Measurements from ENCODE around the gene OTUD7B. TPM values are rescaled to one million over a fixed set of nuclear protein-coding genes. Genes with fewer than 3 reads are reported as not detected.
A peak's percentile ranks its signal among the peaks of the same experiment; 100 is the strongest.
"Not testable (repeated sequence)": the region's sequence is repeated elsewhere in the genome, so short reads cannot be mapped to it uniquely, and the experiment has no call there.

The OTUD7B gene
- total RNA-seq, 1 donor from 2014 or later, result 34.3 TPM

DNA sequence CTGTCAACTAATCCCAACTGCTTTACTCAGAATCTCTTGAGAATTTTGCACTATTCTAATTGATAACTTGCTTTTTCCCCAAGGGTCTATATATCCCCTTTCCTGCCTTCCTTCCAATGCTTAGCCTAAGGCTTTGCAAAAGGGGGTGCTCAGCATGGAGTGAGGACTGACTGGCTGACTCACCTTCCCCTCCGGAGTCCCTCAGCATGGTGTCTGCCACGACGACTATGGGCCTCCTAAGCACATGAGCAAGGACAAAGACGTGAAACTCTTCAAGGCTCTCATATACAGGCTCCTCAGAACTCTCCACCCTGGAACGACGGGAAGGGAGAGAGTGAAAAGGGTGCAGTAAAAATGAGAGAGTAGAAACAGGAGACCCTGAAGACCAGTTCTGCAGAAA is 60.6 kb downstream of the OTUD7B start:
- no peak for DNase-seq (ENCODE audit: low spot score)

DNA sequence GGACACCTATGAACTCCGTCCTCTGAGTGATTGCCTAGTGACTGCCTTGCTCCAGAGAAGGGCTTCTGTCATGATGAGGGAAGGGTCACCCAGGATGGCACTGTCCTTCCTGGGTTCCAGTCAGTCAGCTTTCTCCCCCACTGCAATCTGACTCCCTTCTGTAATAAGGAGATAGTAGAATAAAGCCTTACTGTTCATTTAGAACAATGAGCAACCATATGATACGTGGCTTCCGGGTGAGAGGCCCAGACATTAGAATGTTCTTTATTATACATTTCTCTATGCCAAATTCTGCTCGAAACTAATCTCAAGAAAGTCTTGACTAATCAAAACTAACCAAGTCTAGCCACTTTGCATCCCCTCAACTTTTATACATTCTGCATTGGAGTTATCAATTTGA is 65.3 kb downstream of the OTUD7B start:
- DNase-seq (ENCODE audit: low spot score), result no peak

DNA sequence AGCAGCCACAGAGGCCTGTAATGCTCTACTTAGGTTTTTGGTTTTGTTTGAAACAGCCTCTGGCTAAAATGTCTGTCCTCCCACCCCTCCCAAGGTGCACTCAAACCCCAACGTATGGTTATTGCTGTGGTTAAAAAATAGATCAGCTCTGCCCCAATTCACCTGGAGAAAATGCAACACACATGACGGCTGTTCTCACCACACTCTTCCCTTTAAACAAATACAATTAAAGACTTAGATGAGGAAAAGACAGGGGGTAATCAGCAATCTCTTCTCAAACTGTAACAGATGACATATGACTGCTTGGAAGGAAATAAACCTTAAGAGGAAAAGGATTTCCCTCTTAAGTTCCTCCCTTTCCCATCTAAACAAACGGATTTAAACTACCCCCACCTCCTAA is 67.6 kb downstream of the OTUD7B start:
- no peak for DNase-seq (ENCODE audit: low spot score)

GRCh38 chr1:149942207-149942606 is 68.3 kb downstream of the OTUD7B start:
- no peak for DNase-seq (ENCODE audit: low spot score)

DNA sequence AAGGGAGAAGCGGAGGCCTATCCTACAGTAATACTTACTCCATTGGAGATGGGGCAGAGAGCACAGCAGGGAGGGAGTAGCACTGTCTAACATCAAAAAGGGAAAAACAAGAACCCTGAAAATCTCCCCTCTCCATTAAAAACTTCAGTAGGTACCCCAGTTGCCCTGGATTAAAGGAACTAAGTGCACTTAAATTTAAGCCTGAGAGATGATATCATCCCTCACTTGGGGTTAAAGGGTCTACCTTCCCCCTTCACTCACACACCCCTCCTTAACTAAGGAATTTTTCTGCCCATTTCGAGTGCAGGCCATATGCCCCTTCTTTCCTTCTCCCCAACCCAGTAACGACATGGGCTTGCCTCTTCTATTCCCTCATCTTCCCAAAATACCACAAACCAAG is 70.1 kb downstream of the OTUD7B start:
- DNase-seq (ENCODE audit: low spot score), result no peak

DNA sequence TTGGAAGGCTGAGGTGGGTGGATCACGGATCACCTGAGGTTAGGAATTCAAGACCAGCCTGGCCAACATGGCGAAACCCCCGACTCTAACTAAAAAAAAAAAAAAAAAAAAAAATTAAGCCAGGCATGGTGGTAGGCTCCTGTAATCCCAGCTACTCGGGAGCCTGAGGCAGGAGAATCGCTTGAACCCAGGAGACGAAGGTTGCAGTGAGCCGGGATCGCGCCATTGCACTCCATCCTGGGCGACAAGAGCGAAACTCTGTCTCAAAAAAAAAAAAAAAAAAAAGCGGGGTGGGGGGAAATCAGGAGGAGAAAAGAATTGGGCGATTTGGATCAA is 71.9 kb downstream of the OTUD7B start:
- not testable (repeated sequence) for DNase-seq (ENCODE audit: low spot score)

GRCh38 chr1:149937759-149938158 is 72.8 kb downstream of the OTUD7B start:
- DNase-seq (ENCODE audit: low spot score), result no peak

DNA sequence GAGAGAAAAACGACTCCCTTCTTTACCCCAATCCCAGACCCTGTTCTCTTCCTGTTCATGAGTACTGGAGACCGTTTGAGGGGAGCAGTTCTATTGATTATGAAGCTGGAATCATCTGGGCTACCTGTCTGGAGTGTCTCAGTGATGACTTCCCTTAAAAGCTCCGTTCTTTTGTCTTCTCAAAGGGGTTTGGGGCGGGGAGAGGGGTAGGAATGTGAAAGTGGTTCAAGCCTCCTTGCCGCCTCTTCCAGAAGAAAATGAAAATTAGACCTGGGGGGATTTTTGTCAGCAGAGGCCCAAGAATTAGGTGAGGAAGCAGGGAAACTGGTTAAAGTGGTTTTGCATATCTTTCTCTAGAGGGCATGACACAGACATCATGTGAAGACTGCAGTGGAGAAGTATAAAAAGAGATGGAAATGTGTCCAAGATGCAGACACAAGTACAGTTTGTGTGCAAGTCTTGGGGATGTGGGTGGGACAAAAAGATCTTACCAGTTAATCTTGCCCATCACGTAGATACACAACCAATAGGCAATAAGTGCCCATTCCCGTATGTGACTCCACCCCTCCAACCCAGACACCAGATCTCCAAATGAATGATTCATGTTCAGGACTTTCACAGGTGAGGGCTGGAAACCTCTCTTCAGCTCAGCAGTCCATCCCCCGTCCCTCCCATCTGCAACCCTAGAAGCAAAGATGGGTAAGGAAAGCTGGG is 73.4 kb downstream of the OTUD7B start:
- DNase-seq (ENCODE audit: low spot score), result no peak

DNA sequence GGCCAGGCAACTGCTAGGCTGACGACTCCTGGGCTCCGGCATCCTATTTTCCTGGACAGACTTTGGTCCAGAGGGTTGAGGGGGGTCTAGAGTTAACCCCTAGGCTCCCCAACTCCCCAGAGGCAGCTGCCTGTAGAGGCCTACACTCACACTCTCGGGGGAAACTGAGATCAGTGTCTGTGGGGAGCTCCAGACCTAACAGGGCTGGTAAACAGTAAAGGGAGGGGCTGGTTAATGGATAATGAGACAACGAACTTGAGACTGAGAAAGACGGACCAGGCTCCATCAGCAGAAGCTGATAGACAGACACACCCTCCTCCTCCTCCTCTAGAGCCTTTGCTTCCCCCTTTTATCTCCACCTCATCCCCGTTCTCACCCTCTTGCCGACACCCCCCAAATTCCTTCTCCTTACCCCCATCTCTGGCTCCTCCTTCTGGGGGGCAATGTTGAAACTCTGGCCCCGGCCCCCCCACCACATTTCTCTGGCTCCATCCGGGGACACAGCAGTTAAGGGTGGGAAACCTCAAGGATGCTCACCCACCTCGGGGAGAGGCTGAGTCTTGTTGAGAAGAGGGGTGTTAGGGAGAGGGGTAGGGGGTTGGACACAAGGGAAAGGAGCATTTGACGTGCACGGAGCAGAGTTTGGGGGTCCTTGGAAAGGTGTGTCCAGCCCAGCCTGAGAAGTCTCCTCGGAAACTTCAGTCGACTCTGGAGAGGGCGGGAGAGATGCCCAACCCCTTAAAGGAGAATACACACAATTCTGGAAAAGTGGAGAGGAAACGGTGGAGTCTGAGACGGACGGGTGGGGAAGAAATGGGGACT is 74.1 kb downstream of the OTUD7B start, which contains the start of gene MTMR11:
TSS of gene MTMR11 (minus strand) at position 710 of the 822 bp plus-strand sequence. CDS start at position 478, 232 bp downstream.
- no peak for DNase-seq (ENCODE audit: low spot score)

GRCh38 chr1:149934356-149934755 is 76.2 kb downstream of the OTUD7B start:
- DNase-seq (ENCODE audit: low spot score), result no peak

GRCh38 chr1:149933208-149933607 is 77.3 kb downstream of the OTUD7B start:
- DNase-seq (ENCODE audit: low spot score), result no peak

- no peak for DNase-seq (ENCODE audit: low spot score)
Measured at GRCh38 chr1:149932474-149932873, 78.1 kb downstream of the OTUD7B start.

GRCh38 chr1:149931212-149931790 is 79.2 kb downstream of the OTUD7B start:
- DNase-seq (ENCODE audit: low spot score), result no peak

DNA sequence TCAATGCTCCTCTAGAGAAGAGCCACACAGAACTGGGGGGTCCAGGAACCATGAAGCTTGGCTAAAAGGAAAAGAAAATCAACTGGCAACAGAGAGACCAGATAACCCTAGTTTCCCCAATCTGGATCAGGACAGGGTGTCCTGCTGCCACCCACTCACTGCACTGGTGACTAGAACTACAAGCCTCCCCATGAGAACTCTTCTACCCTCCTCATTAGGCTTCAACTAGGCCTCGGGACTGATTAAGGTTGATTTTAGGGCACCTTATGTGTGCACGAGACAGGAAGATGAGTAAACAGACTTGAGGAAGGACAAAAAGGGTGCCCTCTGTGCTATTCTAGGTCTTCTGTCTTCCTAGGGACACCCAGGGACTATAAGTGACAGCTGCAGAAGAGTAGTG is 80.7 kb downstream of the OTUD7B start:
- no peak for DNase-seq (ENCODE audit: low spot score)

- no peak for DNase-seq (ENCODE audit: low spot score)
Measured at GRCh38 chr1:149928401-149928724, 82.2 kb downstream of the OTUD7B start.

- DNase-seq (ENCODE audit: low spot score), result peak; percentile 97
Measured at GRCh38 chr1:149927563-149928400, 82.7 kb downstream of the OTUD7B start, which contains the start of gene SF3B4. Gene SF3B4, minus strand, starts transcription at chr1:149927803. Its CDS starts 44 bp downstream, at chr1:149927759.

GRCh38 chr1:149927056-149927562 is 83.4 kb downstream of the OTUD7B start:
- DNase-seq (ENCODE audit: low spot score), result no peak

- no peak for DNase-seq (ENCODE audit: low spot score)
Measured at GRCh38 chr1:149926296-149926695, 84.2 kb downstream of the OTUD7B start.

DNA sequence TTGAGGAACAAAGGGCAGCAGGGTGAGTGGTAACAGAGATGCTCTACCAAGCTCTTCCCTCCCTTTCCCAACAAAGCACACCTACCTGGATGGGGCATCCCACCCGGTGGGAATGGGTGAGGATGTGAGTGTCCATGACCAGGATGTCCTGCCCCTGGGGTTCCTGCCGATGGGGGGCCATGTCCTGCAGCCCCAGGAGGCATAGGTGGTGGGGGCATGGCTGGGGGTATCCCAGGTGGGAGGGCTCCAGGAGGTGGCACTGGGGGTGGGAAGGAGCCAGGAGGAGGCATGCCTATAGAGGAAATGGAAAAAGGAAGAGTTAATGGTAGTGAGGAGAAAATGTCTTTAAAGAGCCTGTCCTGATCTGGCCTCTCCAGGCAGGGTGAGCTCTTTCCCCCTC is 84.8 kb downstream of the OTUD7B start:
- DNase-seq (ENCODE audit: low spot score), result no peak

- no peak for DNase-seq (ENCODE audit: low spot score)
Measured at GRCh38 chr1:149925345-149925744, 85.2 kb downstream of the OTUD7B start.

DNA sequence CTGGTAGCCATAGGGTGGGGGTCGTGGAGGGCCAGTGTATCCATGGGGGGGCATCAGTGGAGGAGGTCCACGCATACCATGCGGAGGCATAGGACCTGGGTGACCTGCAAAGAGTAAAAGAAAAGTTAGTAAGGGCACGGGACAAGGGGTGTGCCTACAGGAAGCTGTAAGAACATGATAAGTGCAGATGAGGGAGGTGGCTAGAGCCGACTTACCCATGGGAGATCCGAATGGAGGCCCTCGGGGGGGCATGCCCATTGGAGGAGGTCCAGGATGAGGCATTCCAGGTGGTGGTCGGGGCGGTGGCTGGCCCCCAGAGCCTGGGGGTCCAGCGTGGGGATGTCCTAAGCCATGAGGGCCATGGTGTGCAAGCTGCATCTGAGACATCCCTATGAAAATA is 86.9 kb downstream of the OTUD7B start:
- DNase-seq (ENCODE audit: low spot score), result no peak

All from ureter (tissue), 1 donor.